ENCODE data around the gene NHSL1.

Gene NHSL1

GRCh38 chr6:138431256-138432062, 67.8 kb downstream of the NHSL1 start:
- no peak for ATAC-seq
- TF ChIP-seq TSHZ2 (CRISPR knock-in tag; IDR thresholded peaks at IDR 0.05), result no peak
- no peak for TF ChIP-seq ZFP3 (CRISPR knock-in tag; IDR thresholded peaks at IDR 0.05)
- no peak for TF ChIP-seq PATZ1 (CRISPR knock-in tag; IDR thresholded peaks at IDR 0.05; ENCODE audit: borderline replicate concordance)
- no peak for TF ChIP-seq CSDC2 (CRISPR knock-in tag; IDR thresholded peaks at IDR 0.05)
- no peak for TF ChIP-seq CREB5 (CRISPR knock-in tag; IDR thresholded peaks at IDR 0.05; ENCODE audit: low read depth)
- TF ChIP-seq SNAI2 (CRISPR knock-in tag; IDR thresholded peaks at IDR 0.05), result no peak
- TF ChIP-seq BACH2 (CRISPR knock-in tag; IDR thresholded peaks at IDR 0.05; ENCODE audit: borderline replicate concordance), result no peak
- TF ChIP-seq ZNF8 (CRISPR knock-in tag; IDR thresholded peaks at IDR 0.05), result no peak
- TF ChIP-seq ZNF70 (CRISPR knock-in tag; IDR thresholded peaks at IDR 0.05), result no peak
- TF ChIP-seq GLIS3 (CRISPR knock-in tag; IDR thresholded peaks at IDR 0.05), result no peak
- TF ChIP-seq ZNF565 (CRISPR knock-in tag; conservative IDR thresholded peaks at IDR 0.05; ENCODE audit: low read depth), result no peak
- TF ChIP-seq ZC3H10 (CRISPR knock-in tag; IDR thresholded peaks at IDR 0.05), result no peak
- no peak for TF ChIP-seq CSRNP3 (CRISPR knock-in tag; IDR thresholded peaks at IDR 0.05)
- TF ChIP-seq ARNTL (CRISPR knock-in tag; IDR thresholded peaks at IDR 0.05; ENCODE audit: borderline replicate concordance, low read depth), result no peak
- TF ChIP-seq RARB (CRISPR knock-in tag; IDR thresholded peaks at IDR 0.05), result no peak
- TF ChIP-seq ZFP30 (CRISPR knock-in tag; IDR thresholded peaks at IDR 0.05), result no peak
- TF ChIP-seq POU6F1 (CRISPR knock-in tag; IDR thresholded peaks at IDR 0.05; ENCODE audit: borderline replicate concordance, low read depth), result no peak
- TF ChIP-seq TCF4 (CRISPR knock-in tag; IDR thresholded peaks at IDR 0.05; ENCODE audit: borderline replicate concordance), result no peak
- no peak for TF ChIP-seq ISL1 (CRISPR knock-in tag; IDR thresholded peaks at IDR 0.05)

GRCh38 chr6:138430361-138431145, 68.7 kb downstream of the NHSL1 start:
- TF ChIP-seq CSDC2 (CRISPR knock-in tag; IDR thresholded peaks at IDR 0.05), result no peak
- TF ChIP-seq TSHZ2 (CRISPR knock-in tag; IDR thresholded peaks at IDR 0.05), result no peak
- TF ChIP-seq ZFP30 (CRISPR knock-in tag; IDR thresholded peaks at IDR 0.05), result no peak
- no peak for TF ChIP-seq CREB5 (CRISPR knock-in tag; IDR thresholded peaks at IDR 0.05; ENCODE audit: low read depth)
- no peak for TF ChIP-seq BACH2 (CRISPR knock-in tag; IDR thresholded peaks at IDR 0.05; ENCODE audit: borderline replicate concordance)
- no peak for TF ChIP-seq POU6F1 (CRISPR knock-in tag; IDR thresholded peaks at IDR 0.05; ENCODE audit: borderline replicate concordance, low read depth)
- TF ChIP-seq ZC3H10 (CRISPR knock-in tag; IDR thresholded peaks at IDR 0.05), result no peak
- no peak for TF ChIP-seq ZNF70 (CRISPR knock-in tag; IDR thresholded peaks at IDR 0.05)
- ATAC-seq, result no peak; the same call in 1 of the 3 replicates

All from SK-N-SH treated with all-trans-retinoic acid at 6 μM for 48 hours (cell line).